Measurements from ENCODE around the gene TPMT.

TPMT gene

GRCh38 chr6:18102783-18103509, 51.9 kb downstream of the TPMT start:
- TF ChIP-seq CTCF (IDR thresholded peaks at IDR 0.05; ENCODE audit: insufficient read depth, low read depth, low read length, missing control alignments): no peak
- DNase-seq (ENCODE audit: low read depth): no peak
- H3K4me3 ChIP-seq (ENCODE audit: low read depth, low read length): no peak overlapping the region

DNA sequence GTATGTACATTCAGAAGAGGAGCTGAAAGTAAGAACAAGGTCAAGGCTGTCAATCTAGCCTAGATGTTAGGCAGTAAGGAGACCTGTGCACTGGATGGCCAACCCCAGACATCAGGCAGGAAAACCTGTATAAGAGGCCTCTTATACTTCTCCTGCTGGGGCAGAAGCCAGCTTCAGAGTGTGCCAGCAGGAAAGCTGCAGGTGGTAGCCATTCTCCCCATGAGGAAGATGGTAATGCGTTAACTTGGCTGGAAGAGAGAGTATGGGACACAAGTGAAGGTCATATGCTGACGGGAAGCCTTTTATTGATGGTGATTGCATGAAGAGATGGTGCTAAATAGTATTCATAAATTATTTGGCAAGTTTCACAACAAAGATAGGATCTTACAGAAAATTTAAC, 53.0 kb downstream of the TPMT start:
- no peak for DNase-seq (ENCODE audit: low read depth)
- H3K4me3 ChIP-seq (ENCODE audit: low read depth, low read length): no peak overlapping the region
- no peak for TF ChIP-seq CTCF (IDR thresholded peaks at IDR 0.05; ENCODE audit: insufficient read depth, low read depth, low read length, missing control alignments)

DNA sequence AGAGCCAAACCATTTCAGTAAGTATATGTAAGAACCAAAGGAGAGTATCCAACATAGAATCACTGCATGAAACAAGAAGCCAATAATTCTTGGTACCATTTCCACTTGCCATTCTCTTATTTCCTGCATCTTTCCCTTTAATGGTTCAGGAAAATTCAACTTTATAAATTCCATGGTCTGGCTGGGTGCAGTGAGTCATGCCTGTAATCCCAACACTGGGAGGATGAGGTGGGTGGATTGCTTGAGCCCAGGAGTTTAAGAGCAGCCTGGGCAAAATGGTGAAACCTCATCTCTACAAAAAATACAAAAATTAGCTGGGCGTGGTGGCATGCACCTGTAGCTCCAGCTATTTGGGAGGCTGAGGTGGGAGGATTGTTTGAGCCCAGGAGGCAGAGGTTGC, 53.6 kb downstream of the TPMT start:
- no peak overlapping the region for H3K4me3 ChIP-seq (ENCODE audit: low read depth, low read length)
- no peak for TF ChIP-seq CTCF (IDR thresholded peaks at IDR 0.05; ENCODE audit: insufficient read depth, low read depth, low read length, missing control alignments)
- DNase-seq (ENCODE audit: low read depth): no peak

DNA sequence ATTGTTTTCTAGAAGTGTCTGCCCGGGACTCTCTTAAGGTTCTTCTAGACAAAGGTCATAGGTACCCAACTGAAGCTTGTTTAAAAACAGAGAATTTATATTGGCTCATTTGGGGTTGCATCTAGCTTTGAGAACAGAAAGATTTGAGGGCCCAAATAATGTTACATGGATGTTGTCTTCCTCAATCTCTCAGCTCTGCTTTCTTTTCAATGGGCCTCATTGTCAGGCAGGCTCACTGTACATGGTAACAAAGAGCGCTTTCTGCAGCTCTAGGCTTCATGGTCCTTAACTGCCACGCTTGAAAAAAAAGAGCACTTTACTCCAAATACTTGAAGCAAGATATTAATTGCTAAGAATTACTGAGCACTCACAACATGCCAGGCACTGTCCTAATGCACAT, 54.6 kb downstream of the TPMT start:
- TF ChIP-seq CTCF (IDR thresholded peaks at IDR 0.05; ENCODE audit: insufficient read depth, low read depth, low read length, missing control alignments): no peak
- no peak for DNase-seq (ENCODE audit: low read depth)
- H3K4me3 ChIP-seq (ENCODE audit: low read depth, low read length): no peak overlapping the region

DNA sequence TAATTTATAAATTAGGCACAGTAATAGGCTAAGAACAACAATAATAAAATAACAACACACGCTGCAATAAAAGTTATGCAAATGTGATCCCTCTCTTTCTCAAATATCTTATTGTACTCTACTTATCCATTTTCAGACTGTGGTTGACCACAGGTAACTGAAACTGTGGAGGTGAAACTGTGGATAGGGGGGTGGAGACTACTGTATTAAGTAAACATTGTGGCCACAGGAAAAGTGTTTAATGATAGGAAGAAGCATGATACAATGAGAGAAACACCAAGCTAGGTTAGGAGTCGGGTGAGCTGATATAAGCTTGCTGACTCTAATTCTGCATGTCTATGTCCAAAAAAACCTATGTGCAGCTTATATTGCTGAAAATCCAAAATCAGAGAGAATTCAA, 55.4 kb downstream of the TPMT start:
- no peak for DNase-seq (ENCODE audit: low read depth)
- no peak overlapping the region for H3K4me3 ChIP-seq (ENCODE audit: low read depth, low read length)
- TF ChIP-seq CTCF (IDR thresholded peaks at IDR 0.05; ENCODE audit: insufficient read depth, low read depth, low read length, missing control alignments): no peak

GRCh38 chr6:18096423-18096822, 58.5 kb downstream of the TPMT start:
- no peak overlapping the region for H3K4me3 ChIP-seq (ENCODE audit: low read depth, low read length)
- no peak for TF ChIP-seq CTCF (IDR thresholded peaks at IDR 0.05; ENCODE audit: insufficient read depth, low read depth, low read length, missing control alignments)
- DNase-seq (ENCODE audit: low read depth): peak; percentile 9

- no peak for DNase-seq (ENCODE audit: low read depth)
- TF ChIP-seq CTCF (IDR thresholded peaks at IDR 0.05; ENCODE audit: insufficient read depth, low read depth, low read length, missing control alignments): no peak
- H3K4me3 ChIP-seq (ENCODE audit: low read depth, low read length): no peak overlapping the region
Measured at GRCh38 chr6:18091382-18091781, 63.5 kb downstream of the TPMT start.

All from GM12865 (cell line).